GM21367 (cell line): ENCODE results near the gene KCNT1.
"Not testable (repeated sequence)": the region's sequence is repeated elsewhere in the genome, so short reads cannot be mapped to it uniquely, and the experiment has no call there.

ENCODE experiments used
- ATAC-seq: cut with Tn5 transposase; IDR thresholded peaks from one replicate; pipeline ENCODE4 v1.9.1; 2021; ENCODE audit not compliant: unreplicated experiment

Gene KCNT1

DNA sequence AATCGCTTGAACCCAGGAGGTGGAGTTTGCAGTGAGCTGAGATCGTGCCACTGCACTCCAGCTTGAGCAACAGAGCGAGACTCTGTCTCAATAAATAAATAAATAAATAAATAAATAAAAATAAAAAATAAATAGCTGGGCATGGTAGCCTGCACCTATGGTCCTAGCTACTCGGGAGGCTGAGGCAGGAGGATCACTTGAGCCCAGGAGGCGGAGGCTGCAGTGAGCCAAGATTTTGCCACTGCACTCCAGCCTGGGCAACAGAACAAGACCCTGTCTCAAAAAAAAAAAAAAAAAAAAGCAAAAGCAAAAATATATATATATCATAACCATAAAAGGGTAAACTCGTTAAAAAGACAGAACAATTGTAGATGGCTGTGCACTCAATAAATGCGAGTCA lies 29.2 kb upstream of the KCNT1 start:
- ATAC-seq: not testable (repeated sequence)

DNA sequence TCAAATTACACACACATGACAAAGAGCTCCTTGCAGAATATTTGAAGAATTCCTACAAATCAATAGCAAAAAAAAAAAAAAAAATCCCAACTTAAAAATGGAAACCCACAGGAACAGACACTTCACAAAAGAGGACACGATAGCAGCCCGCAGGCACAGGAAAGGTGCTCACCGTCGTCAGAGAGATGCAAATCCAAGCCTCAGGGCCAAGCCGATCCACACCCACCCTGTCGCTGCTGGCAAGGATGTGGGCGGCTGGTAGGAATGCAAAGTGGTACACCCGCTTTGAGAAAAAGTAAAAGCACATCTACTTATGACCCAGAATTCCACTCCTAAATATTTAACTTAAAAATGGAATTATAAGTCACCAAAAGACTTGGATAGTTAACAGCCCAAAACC lies 28.0 kb upstream of the KCNT1 start:
- ATAC-seq: no peak

DNA sequence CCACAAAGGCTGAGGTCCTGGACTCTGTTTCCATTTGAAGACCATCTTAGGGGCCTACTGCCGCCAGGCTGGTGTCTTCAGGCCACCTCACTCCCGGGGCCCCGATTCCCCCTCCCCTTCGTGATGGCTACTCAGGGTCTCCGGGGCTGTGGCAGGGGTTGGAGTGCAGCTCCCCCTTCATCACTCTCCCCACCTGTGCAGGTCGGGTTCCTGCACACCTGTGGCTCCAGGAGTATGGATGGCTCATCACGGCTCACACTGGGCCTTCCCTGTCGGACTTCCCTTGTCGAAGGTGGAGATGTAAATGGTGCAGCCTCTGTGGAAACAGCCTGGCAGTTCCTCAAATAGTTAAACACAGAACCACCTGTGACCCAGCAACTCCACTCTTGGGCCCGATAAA lies 27.0 kb upstream of the KCNT1 start:
- ATAC-seq: no peak

DNA sequence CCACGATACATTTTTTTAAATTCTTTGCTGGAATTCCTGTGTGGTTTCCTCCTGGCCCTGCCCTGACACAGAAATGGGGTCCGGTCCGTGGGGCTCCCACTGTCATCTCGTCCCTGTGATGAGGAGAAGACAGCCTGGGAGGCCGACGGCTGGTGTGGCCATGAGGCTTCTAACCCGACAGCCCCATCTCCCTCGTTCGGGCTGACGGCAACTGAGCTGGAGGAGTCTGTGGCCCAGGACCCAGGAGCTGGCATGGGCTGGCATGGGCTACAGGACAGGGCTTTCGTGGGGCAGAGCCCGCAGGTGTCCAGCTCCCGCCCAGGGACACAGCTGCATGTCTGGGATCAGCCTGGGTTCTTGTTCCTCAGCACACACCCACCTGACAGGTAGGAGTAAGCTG lies 25.1 kb upstream of the KCNT1 start:
- no peak for ATAC-seq

DNA sequence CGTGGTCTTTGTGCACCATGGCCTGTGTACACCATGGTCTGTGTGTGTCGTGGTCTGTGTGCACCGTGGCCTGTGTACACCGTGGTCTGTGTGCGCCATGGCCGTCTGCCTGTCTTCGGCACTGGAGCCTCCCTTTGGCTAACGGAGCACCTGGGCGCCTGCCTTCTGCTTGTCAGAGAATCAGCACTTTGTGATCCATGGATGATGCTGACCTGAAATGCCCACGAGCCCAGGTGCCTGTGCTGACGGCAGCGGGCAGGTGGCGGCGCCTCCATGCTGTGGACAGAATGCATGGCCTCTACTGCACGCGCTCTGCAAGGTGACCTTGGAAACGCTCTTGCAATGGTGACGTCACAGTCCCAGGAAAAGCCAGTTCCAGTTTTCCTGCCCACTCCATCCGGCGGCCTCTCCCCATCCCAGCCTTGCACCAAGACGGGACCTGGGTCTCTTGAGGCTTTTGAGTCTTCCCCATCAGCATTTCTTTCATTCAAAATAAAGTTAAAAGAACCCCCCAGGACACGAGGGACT lies 24.3 kb upstream of the KCNT1 start:
- ATAC-seq: no peak

DNA sequence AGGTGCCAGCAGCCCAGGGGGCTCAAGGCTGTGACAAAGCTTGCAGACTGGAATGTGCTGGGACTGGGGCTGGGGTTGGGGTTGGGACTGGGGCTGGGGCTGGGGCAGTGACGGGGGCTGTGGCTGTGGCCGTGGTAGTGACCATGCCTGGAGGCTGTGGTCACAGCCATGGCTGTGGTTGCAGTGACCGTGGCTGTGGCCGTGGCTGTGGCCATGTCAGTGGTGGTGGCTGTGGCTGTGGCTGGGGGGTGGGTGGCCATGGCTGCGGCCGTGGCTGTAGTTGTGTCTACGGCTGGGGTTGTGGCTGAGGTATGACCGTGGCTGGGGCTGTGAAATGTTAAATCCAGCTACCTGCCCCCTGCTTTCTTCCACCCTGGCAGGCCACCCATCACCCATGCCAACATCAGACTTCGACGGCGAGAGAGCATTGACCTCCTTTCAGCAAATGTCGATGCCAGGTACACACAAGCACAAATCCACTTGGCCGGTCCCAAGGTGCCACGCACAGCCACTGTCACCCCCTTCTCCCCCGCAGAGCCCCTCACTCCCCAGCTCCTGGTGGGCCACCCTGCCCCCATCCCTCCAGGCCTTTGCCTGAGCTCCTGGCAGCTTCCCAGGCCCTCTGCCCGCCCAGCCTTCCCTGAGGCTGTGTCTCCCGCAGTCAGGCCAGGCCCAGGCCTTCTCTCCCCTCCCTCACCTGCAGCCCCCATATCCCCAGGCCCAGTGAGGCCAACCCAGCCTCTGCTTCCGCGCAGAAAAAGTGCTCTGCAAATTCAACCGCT lies 23.6 kb upstream of the KCNT1 start:
- no peak for ATAC-seq

DNA sequence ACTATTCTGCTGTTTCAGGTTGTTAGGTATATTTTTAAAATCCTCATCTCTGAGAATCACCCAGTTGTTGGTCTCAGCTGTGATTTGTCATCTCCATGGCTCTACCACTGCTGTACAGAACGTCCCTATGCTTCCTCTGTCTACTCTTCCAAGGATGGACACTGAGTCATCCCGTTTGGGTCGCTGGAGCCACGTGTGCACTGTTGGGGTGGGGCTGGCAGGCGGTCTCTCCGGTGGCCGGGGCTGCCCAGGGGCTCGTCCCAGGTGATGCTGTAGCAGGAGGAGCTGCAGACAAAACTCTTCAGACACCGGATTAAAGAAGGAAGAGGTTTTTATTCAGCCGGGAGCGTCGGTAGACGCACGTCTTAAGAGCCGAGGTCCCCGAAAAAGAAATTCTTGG lies 21.9 kb upstream of the KCNT1 start:
- ATAC-seq: no peak

DNA sequence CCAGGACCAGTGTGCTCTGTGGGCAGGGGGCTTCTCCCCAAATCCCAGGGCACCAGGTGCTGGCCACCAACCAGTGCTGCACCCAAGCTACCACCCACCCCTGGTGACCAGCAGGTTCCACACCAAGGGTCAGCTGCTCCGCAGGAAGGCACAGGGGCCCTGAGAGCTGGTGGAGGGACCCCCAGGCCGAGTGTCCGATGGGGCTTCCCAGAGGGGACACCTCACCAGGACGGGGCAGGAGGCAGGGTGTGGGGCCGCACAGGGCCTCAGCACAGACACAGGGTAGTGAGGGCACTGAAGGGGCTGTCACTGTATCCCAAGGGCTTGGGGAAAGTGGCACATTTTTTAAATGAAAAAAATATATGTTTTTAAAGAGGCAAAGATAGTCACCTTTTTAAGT lies 20.8 kb upstream of the KCNT1 start:
- no peak for ATAC-seq

DNA sequence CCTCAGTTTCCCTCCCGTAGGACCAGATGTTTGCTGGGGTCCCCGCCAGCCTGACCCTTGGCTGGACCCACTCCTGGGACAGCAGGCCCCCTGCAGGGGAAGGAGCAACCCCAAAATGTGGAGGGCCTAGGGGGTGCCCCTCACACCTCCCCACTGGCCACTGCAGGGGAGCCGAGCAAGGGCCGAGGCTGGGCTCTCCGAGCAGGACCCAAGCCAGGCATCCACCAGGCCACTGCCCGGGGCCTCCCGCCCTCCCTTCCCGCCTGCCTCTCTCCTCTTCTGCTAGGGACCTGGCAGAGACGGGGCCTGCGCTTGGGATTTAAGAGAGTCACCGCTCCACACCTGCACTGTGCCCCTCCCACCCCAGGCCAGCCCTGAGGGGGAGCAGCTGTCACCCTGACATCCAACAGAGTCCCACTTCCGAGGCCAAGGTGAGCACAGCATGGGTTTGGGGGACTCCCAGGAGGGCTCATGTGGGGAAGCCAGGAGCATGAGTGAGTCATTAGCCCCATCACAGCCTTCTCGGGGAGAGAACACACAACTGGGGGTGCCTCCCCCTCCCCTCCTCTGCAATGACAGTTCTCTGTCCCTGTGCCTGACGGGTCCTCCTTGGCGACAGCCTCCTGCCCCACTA lies 18.5 kb upstream of the KCNT1 start:
- ATAC-seq: no peak

DNA sequence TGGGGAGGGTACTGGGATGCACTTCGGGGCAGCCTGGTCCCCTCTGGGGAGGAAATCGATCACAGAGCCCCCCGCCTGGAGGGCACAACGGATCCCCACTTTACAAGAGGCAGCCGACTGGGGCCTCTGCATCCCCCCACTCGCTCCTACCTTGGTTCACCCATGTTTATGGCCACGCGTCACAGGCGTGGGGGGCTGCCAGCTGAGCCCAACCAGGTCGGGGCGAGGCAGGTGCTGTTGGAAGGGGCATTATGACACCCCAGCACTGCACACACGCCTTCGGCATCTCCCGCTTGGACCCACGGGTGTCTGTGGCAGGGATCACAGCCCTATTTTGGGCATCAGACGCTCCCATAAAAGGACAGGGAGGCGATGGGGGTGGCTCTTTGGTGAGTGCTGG lies 17.3 kb upstream of the KCNT1 start:
- no peak for ATAC-seq

DNA sequence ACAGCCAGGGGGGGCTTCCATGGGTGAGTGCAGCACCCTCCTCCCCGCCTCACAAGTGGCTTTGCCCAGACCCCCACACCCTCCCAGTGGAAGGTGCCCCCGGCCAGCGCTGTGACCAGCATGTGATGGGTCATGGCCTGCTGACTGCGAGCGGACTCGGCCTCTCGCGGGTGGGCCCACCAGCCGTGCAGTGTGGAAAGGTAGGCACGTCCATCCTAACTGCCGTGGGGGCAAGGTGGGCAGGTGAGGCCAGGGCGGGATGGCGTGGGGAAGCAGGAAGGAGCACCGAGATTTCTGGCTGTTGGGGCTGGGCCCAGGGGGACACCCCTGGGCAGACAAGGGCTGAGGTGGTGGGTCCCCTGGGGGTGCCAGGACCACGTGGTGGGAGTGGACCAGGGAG lies 14.8 kb upstream of the KCNT1 start:
- ATAC-seq: no peak

DNA sequence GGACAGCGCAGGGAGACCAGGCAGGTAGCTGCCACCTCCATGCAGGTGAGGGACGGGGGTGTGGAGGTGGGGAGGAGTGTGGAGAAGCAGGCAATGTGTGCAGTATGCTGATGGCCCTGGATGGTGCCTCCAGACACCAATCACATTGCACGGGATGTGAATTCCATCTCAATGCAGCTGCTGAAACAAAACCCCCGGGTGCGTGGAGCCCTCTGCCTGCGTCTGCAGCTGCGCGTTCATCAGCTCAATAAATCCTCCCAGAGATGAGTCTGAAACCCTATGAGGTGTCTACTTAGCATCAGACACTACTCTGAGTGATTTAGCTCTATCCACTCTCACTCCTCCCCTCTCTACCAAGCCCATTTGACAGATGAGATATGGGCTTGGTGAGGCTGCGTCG lies 13.0 kb upstream of the KCNT1 start:
- no peak for ATAC-seq

DNA sequence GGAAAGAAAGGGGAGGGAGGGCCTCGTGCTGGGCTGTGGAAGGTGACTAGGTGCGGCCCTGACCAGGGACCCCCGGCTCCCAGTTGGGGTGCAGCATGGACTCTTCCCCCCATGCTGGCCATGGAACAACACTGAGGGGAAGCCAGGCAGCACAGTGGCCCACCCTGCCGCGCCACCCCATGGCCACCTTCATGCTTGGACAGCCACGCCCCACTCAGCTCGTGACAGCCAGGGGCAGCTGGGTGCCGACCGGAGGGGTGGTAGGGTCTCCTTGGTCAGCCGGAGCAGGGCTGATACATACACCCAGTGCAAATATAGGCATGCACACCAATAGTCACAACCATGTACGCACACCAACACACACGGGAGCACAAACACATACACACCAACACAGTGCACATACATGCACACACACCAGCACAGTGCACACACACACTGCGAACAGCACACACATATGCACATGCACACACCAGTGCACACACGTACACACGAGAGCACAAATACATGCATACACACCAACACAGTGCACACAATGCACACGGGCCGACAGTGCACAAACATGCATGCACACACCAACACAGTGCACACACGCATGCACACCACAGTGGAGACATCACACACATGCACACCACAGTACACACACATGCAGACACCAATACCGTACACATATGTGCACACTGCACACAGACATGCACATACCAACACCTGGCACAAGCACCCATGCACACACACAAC lies 11.0 kb upstream of the KCNT1 start:
- no peak for ATAC-seq

DNA sequence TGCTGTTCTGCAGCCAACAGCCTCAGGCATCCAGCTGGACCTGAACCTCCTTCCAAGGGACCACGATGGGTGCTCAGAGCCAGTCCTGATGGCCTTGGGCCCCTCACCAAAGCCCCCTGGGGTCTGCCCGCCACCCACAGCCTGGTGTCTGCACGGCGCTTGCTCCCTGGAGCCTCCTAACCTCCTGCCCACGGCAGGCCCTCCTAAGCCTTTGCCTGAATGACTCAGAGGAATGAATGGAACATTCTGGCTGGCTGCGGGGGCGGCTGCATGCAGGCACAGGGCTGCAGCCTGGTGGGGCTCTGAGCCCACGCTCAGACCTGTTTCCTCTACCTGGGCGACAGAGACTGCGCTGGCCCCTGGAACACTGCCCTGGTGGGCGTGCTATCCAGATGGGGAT lies 9.6 kb upstream of the KCNT1 start:
- ATAC-seq: no peak

DNA sequence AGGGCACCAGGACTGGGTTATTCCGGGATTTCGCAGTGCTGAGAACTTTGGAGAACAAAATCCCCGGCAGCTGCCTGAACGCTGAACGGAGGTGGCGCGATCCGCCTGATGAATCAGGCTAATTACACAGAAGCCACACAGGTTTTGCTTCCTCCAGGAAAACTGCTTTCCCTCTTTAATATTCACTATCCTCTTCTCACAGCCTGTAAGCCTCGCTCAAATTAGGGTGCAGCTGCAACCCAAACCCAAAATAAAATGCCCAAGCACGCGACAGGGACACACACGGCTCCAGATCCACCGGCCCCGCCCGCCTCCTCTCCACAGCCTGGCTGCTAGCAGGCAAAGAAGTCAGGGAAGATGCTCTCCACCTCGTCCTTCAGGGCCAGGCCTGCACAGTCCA lies 8.7 kb upstream of the KCNT1 start:
- ATAC-seq: no peak

DNA sequence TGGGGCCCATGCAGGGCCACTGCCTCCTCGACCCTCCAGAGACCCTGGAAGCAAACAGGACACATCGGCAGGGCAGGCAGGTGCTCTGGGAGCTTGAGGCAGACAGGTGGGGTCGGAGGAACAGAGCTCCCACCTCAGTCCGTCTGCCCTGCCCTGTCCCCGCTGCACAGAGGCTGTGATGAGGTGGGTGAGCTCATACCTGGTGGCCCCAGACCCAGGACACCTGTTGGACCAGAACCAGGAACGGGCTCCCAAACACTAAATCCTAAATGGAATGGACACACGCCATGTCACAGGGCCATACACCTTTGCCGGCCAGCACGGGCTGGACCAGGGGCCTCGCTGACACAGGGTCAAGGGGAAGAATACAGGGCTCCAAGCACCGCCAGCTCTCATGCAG lies 8.2 kb upstream of the KCNT1 start:
- no peak for ATAC-seq

DNA sequence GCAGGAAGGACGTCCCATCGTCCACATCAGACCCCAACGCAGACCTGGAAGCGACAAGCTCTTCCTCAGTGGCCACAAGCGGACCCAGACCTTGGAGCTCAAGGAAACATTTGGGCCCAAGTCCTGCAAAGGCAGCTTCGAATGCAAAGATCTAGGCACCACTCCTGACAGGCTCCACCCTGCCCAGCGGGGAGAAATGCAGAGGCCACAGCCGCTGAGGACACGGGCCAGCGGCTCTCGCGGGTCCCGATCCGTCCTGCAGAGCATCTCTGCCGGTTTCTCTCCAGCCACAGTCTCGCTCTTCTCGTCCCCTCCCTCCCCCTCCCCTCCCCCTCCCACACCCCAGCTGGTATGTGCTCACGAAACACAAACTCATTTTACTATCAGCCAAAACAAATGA lies 7.6 kb upstream of the KCNT1 start:
- no peak for ATAC-seq

DNA sequence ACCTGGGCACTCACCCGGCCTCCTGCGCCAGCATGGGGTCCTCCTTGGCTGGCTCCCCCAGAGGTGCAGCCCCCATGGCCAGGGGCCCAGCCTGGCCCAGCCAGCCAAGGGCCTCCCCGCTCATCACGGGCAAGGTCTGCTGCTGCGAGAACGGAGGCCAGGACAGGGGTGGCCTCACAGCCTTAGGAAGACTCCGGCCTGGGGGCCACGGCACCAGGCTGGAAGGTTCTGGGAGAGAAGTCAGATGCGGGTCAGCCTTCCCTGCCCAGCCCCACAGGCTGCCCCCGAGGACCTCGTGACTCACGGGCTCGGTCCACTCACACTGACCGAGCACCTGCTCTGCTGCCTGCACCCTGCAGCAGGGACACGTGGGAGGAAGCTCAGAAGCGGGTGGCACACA lies 6.9 kb upstream of the KCNT1 start:
- ATAC-seq: no peak

DNA sequence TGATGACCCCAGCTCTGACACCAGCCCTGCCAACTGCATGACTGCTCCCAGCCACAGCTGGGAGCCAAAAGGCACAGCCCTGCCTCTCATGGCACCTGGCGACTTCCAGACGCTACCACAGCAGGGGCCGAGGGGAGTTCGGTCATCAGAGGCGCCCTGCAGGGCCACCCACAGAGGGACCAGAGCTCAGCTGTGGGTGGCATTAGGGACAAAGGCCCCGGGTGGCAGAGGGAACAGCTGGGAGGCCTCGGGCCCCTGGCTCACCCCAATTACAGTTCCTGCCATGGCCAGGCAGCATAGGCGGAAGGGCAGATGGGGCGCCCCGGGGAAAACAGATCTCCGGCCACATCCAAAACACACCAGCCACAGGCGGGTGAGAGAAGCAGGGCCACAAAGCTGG lies 6.3 kb upstream of the KCNT1 start:
- ATAC-seq: no peak

DNA sequence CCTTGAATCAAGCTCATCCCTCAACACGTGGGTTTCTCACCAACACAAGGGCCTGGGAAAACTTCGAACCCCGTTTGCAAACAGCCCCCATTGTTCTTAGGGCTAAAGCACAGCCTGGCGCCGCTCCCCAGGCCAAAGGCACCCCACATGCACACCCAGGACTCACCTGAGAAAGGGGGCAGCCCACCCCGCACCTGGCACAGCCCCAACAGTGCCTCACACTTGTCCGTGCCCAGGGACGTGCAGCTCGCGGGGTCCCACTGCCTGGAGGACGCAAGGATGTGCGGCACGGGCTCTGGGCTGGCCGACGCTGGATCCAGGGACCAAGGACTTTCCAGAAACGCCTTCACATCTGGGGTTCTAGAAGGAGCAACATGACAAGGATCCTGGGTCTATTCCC lies 5.5 kb upstream of the KCNT1 start:
- ATAC-seq: no peak

DNA sequence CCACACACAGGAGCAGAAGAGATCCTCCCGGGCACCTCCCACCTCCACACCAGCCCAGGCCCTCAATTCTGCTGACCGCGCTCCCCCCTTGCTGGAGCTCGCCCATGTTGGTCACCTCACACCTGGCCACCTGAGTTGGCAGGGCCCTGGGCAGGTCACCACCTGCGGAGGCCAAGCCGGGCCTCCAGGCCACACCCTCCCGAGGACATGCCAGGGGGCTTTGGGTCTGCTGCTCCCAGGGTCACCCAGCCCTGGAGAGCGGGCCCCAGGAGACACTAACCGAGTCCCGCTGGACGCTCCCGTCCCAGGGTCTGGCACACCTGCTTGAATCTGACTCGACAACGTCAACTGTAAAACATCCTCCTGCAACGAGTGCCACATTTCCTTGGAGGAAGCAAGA lies 4.8 kb upstream of the KCNT1 start:
- ATAC-seq: no peak

DNA sequence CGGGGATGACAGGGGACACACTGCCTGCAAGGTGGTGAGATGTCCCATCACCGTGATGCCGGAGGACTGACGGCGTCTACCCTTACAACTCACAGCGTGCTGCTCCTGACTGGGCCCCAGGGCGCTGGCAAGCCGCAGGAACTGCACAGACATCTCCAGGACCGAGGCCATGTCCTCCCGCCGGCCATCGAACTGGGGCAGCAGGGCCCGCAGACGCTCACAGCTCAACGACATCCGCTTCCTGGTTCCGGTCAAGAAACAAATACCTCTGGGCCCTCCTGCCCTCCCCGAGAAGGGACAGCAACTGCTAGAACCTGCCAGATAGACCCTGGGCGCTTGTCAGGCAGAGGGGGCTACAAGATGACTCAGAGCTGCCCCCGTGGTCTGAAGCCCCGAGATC lies 3.7 kb upstream of the KCNT1 start:
- ATAC-seq: no peak
